NCI-H2171 (cell line): ENCODE results near the gene EPHA6.

Source experiments
- DNase-seq: peaks from one replicate; lab custom pipeline; 2025; lab: John Stamatoyannopoulos, UW

Gene EPHA6

GRCh38 chr3:97278506-97278905 lies 464.1 kb downstream of the EPHA6 start:
- DNase-seq, result no peak

- no peak for DNase-seq
Observed at GRCh38 chr3:97291901-97292300, 477.5 kb downstream of the EPHA6 start.

- no peak for DNase-seq
Observed at GRCh38 chr3:97293596-97294131, 479.3 kb downstream of the EPHA6 start.

- no peak for DNase-seq
Observed at GRCh38 chr3:97297032-97297431, 482.6 kb downstream of the EPHA6 start.

GRCh38 chr3:97301114-97301513 lies 486.7 kb downstream of the EPHA6 start:
- no peak for DNase-seq

- DNase-seq, result no peak
Observed at GRCh38 chr3:97306226-97306625, 491.8 kb downstream of the EPHA6 start.

GRCh38 chr3:97338375-97338774 lies 524.0 kb downstream of the EPHA6 start:
- DNase-seq, result no peak

GRCh38 chr3:97340940-97341339 lies 526.5 kb downstream of the EPHA6 start:
- no peak for DNase-seq

- DNase-seq, result no peak
Observed at GRCh38 chr3:97347780-97348179, 533.4 kb downstream of the EPHA6 start.

GRCh38 chr3:97350971-97351370 lies 536.6 kb downstream of the EPHA6 start:
- no peak for DNase-seq

- no peak for DNase-seq
Observed at GRCh38 chr3:97353176-97353575, 538.8 kb downstream of the EPHA6 start.

GRCh38 chr3:97359977-97360376 lies 545.6 kb downstream of the EPHA6 start:
- DNase-seq, result no peak

GRCh38 chr3:97360804-97361203 lies 546.4 kb downstream of the EPHA6 start:
- DNase-seq, result no peak

- no peak for DNase-seq
Observed at GRCh38 chr3:97384583-97384982, 570.2 kb downstream of the EPHA6 start.

- no peak for DNase-seq
Observed at GRCh38 chr3:97388774-97389173, 574.4 kb downstream of the EPHA6 start.

- DNase-seq, result no peak
Observed at GRCh38 chr3:97389936-97390335, 575.5 kb downstream of the EPHA6 start.

GRCh38 chr3:97391167-97391566 lies 576.8 kb downstream of the EPHA6 start:
- no peak for DNase-seq

- no peak for DNase-seq
Observed at GRCh38 chr3:97409612-97410011, 595.2 kb downstream of the EPHA6 start.

- DNase-seq, result no peak
Observed at GRCh38 chr3:97421565-97421964, 607.2 kb downstream of the EPHA6 start.

- no peak for DNase-seq
Observed at GRCh38 chr3:97425002-97425401, 610.6 kb downstream of the EPHA6 start.

- no peak for DNase-seq
Observed at GRCh38 chr3:97430601-97431000, 616.2 kb downstream of the EPHA6 start.

GRCh38 chr3:97432914-97433313 lies 618.5 kb downstream of the EPHA6 start:
- DNase-seq, result no peak

- DNase-seq, result no peak
Observed at GRCh38 chr3:97438131-97438530, 623.7 kb downstream of the EPHA6 start.

GRCh38 chr3:97439373-97439772 lies 625.0 kb downstream of the EPHA6 start:
- DNase-seq, result no peak

- DNase-seq, result no peak
Observed at GRCh38 chr3:97464035-97464434, 649.6 kb downstream of the EPHA6 start.
